GM12878 (cell line): ENCODE results near the gene CAMTA1.

Experiments used
- ATF2 ChIP-seq: IDR thresholded peaks from 2 replicates; pipeline ENCODE4 v1.6.1; 2012; ENCODE audit warnings: low read length, inconsistent platforms
- ATF3 ChIP-seq: IDR thresholded peaks from 2 replicates; pipeline ENCODE4 v1.6.1; 2011; ENCODE audit warnings: low read depth, mild to moderate bottlenecking, low read length, moderate library complexity, borderline replicate concordance; ENCODE audit errors: extremely low read depth
- HDAC2 ChIP-seq: fragments of 200-600 bp; sonication (generic); IDR thresholded peaks from 2 replicates; pipeline ENCODE4 v1.6.1; 2017
- NBN ChIP-seq: fragments of 450-650 bp; IDR thresholded peaks from 2 replicates; pipeline ENCODE4 v1.6.1; 2016
- POLR2AphosphoS5 ChIP-seq: IDR thresholded peaks from 2 replicates; pipeline ENCODE4 v1.6.1; 2011; ENCODE audit warnings: mild to moderate bottlenecking, low read length, inconsistent platforms
- REST ChIP-seq: IDR thresholded peaks from 2 replicates; pipeline ENCODE4 v1.6.1; 2012; ENCODE audit warnings: mild to moderate bottlenecking, low read depth, low read length
- ZZZ3 ChIP-seq: IDR thresholded peaks from 2 replicates; pipeline ENCODE4 v1.6.1; 2011; ENCODE audit warnings: low read depth; ENCODE audit not compliant: control insufficient read depth, insufficient read length
- TF ChIP-seq, protein P1 (sequence below), 3 experiments: IDR thresholded peaks in 2 of 3; conservative IDR thresholded peaks in 1 of 3; 2 replicates each; pipeline ENCODE4 v1.5.1; 2011; ENCODE audit warnings: low read depth in 3 of 3, low read length in 3 of 3, mild to moderate bottlenecking in 3 of 3, control low read depth in 2 of 3, moderate library complexity in 2 of 3, inconsistent platforms in 1 of 3, mixed read lengths in 1 of 3; ENCODE audit not compliant: control insufficient read depth in 2 of 3, insufficient read depth in 1 of 3; ENCODE audit errors: extremely low read depth in 1 of 3
- TF ChIP-seq, protein P2 (sequence below): IDR thresholded peaks from 2 replicates; pipeline ENCODE4 v1.6.1; 2012; ENCODE audit warnings: low read depth, low read length, improper control_type of control experiment

- TF ChIP-seq ATF3 (no peak), ZZZ3 (no peak), REST (no peak), NBN (no peak), ATF2 (no peak), POLR2AphosphoS5 (no peak), HDAC2 (no peak)
- TF ChIP-seq, protein P1, sequence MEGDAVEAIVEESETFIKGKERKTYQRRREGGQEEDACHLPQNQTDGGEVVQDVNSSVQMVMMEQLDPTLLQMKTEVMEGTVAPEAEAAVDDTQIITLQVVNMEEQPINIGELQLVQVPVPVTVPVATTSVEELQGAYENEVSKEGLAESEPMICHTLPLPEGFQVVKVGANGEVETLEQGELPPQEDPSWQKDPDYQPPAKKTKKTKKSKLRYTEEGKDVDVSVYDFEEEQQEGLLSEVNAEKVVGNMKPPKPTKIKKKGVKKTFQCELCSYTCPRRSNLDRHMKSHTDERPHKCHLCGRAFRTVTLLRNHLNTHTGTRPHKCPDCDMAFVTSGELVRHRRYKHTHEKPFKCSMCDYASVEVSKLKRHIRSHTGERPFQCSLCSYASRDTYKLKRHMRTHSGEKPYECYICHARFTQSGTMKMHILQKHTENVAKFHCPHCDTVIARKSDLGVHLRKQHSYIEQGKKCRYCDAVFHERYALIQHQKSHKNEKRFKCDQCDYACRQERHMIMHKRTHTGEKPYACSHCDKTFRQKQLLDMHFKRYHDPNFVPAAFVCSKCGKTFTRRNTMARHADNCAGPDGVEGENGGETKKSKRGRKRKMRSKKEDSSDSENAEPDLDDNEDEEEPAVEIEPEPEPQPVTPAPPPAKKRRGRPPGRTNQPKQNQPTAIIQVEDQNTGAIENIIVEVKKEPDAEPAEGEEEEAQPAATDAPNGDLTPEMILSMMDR (IDR thresholded peaks at IDR 0.05 in 2 of 3, conservative IDR thresholded peaks at IDR 0.05 in 1 of 3; ENCODE audit: control insufficient read depth in 2 of 3, extremely low read depth in 1 of 3, insufficient read depth in 1 of 3, low read depth in 3 of 3, low read length in 3 of 3) = no peak
- TF ChIP-seq, protein P2, sequence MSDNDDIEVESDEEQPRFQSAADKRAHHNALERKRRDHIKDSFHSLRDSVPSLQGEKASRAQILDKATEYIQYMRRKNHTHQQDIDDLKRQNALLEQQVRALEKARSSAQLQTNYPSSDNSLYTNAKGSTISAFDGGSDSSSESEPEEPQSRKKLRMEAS = no peak
These were observed 204.2 kb downstream of the CAMTA1 start for GRCh38 chr1:6989212-6990159.
